HG03469 (cell line): ENCODE data around the gene HECTD1.
"Not testable (repeated sequence)": the region's sequence is repeated elsewhere in the genome, so short reads cannot be mapped to it uniquely, and the experiment has no call there.

Experiments
- ATAC-seq: cut with Tn5 transposase; IDR thresholded peaks from one replicate; pipeline ENCODE4 v1.9.1; 2021; ENCODE audit warnings: mild to moderate bottlenecking, moderate library complexity, moderate number of reproducible peaks; ENCODE audit not compliant: unreplicated experiment

The HECTD1 gene

GRCh38 chr14:31057701-31058364 lies 149.8 kb downstream of the HECTD1 start:
- no peak for ATAC-seq

DNA sequence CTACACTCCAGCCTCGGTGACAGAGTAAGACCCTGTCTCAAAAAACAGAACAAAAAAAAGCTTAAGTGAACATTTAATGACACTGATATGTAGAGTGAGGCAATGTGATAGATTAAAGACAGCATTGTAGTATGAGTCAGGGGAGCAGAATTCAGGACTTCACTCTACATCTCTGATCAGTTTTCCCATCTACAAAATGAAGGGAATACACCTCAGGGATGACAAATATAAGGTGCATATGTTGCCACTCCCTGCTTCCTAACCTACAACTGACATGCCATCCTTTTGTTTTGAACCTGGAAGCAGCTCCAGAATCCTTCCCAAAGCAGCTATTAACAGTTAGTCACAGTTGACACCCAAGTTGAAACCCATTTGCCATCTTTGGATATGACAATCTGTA lies 150.6 kb downstream of the HECTD1 start:
- ATAC-seq: no peak

- ATAC-seq: not testable (repeated sequence)
Observed at GRCh38 chr14:31052905-31053586, 154.5 kb downstream of the HECTD1 start.

DNA sequence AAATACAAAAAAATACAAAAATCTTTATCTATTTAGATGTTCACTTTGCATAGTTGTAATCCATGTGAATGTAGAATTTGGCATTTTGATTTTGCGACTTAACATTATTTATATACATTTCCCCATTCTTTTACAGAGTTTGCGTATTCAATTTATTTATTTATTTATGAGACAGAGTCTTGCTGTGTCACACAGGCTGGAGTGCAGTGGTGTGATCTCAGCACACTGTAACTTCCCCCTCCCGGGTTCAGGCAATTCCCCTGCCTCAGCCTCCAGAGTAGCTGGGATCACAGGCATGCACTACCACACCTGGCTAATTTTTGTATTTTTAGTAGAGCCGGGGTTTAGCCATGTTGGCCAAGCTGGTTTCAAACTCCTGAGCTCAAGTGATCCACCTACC lies 156.1 kb downstream of the HECTD1 start:
- no peak for ATAC-seq

GRCh38 chr14:31051023-31051422 lies 156.6 kb downstream of the HECTD1 start:
- ATAC-seq: no peak
